DMS53 treated with DMSO at 0.1 percent for 48 hours (cell line): ENCODE measurements around the gene SNAPC2.
A peak's percentile ranks its signal among the peaks of the same experiment; 100 is the strongest.
"Not testable (repeated sequence)": the region's sequence is repeated elsewhere in the genome, so short reads cannot be mapped to it uniquely, and the experiment has no call there.

Source experiments
- DNase-seq: peaks from one replicate; lab custom pipeline; 2025; ENCODE audit not compliant: unreplicated experiment; lab: John Stamatoyannopoulos, UW

SNAPC2 gene

DNA sequence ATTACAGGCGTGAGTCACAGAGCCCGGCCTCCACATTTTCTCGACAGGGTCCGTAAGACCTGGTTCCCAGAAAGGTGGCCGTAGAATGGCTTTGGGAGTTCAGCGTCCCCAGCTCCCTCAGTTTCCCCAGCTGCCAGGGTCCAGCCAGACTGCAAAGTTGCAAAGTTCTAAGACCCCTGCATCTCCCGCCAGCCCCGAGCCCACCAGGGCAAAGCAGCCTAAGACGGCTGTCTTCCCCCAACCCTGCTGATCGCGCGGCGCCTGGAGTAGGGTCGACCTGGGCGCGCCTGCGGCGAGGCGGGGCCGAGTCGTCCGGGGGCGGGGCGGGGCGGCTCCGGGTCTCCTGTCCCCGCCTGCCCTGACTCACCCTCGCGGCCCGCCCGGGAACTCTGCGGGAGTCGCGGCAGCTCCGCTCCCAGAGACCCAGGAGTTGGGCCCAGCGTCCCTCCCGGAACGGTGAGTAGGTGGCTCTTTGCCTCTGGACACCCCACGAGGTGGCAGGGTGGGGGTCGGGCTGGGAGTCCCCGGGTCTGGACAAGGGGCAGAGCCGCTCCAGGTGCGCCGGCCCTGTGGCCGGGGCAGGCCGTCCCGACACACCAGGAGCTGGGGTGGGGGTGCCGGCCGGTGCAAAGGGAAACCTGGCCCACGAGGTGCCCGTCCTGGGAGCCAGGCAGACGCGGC, 31.9 kb upstream of the SNAPC2 start, which contains the start of gene LRRC8E:
Gene LRRC8E (plus strand): TSS at position 366 of the 681 bp plus-strand sequence. CDS start 7,094 bp downstream, outside the sequence.
- DNase-seq: peak; percentile 11

DNA sequence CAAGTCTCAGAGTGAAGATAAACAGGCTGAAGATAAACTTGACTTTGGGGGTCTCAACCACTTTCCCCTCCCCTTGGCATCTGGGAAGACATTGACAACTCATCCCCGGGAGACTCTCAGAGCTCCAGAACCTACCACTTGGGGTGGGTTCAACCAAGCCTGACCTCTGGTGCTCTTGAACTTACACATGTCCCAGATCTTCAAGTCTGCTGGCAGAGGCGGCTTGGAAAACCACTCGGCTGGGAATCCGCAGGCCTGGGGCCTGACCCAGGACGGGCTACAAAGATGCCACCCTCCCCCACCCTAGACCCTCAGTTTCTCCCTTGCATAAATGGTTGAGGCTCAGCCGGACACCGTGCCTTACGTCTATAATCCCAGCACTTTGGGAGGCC, 31.3 kb upstream of the SNAPC2 start:
- DNase-seq: no peak

DNA sequence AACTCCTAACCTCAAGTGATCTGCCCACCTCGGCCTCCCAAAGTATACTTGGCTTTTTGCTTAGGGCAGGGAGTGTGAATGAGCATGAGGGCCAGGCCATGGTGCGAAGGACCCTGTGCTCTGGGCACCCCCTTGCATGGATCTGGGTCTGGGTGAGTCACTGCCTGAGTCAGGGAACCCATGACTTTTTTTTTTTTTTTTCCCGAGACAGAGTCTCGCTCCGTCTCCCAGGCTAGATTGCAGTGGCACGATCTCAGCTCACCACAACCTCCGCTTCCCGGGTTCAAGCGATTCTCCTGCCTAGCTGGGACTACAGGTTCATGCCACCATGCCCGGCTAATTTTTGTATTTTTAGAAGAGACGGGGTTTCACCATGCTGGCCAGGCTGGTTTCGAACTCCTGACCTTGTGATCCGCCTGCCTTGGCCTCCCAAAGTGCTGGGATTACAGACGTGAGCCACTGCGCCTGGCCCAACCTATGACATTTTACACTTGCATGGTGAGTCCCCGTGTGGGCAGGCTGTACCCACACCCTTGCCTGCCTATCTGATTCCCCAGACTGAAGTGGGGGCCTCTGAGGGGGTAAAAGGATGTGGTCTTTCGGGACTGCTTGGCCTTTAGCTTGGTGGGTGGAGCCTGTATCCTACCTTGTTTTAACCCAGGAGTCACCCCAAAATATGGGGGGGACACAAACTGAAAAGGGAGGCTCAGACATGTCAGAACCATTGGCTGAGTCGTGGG, 26.6 kb upstream of the SNAPC2 start:
- not testable (repeated sequence) for DNase-seq

DNA sequence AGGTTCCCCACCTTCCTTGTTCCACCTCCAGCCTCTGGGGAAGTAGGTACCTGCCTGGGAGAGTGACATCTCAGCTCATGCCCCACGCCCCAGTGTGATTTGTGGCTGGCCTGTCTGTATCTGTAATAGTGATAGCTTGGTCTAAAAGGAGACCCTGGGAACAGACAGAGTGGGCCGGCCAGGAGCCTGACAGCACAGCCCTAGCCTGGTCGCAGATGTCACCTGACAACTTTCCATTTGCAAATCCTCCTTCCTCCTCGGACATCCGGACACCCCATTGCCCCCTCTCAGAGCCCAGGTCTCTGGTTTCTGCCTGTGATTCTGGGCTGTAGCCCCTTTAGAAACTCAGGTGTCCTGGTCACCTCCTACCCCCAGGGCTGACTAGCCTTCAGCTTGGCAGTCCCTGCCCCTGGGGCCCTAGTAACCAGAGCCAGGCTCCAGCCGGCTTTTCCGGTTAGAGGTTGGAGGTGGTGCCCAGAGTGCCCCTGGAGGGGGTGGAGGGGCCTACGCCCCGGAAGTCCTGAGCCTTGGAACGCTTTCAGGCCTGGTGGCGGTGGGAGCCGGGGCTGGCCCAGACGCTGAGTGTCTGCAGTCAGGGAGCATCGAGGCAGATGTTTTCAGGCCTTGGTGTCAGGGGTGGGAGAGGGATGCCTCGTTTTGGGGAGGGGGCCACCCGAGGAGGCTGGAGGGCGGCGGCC, 25.4 kb upstream of the SNAPC2 start:
- no peak for DNase-seq

DNA sequence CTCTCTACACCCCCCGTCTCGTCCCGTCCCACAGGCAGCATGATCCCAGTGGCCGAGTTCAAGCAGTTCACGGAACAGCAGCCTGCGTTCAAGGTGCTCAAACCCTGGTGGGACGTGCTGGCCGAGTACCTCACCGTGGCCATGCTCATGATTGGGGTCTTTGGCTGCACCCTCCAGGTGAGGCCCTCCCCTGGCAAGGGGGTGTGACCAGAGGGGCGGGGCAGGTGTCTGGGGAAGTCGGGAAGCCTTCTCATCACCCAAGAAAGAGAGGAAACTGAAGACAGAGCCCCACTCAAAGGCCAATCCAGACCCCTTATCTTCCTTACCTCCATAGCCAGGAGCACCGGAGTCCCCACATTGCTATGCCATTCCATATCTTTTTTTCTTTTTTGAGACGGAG, 24.6 kb upstream of the SNAPC2 start:
- DNase-seq: no peak

DNA sequence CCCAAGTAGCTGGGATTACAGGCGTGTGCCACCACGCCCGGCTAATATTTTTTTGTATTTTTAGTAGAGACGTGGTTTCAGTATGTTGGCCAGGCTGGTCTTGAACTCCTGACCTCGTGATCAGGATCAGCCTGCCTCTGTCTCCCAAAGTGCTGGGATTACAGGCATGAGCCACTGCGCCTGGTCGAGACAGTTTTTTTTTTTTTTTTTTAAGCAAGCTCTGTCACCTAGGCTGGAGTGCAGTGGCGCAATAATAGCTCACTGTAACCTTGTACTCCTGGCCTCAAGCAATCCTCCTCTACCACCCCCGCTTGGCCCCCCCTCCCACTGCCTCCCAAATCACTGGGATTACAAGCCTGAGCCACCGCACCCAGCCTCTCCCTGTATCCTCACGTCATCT, 22.8 kb upstream of the SNAPC2 start:
- no peak for DNase-seq

DNA sequence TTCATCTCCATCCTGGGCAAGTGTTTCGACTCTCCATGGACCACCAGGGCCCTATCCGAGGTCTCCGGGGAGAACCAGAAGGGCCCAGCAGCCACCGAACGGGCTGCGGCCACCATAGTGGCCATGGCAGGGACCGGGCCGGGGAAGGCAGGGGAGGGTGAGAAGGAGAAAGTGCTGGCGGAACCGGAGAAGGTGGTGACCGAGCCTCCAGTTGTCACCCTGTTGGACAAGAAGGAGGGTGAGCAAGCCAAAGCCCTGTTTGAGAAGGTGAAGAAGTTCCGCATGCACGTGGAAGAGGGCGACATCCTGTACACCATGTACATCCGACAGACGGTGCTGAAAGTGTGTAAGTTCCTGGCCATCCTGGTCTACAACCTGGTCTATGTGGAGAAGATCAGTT, 21.2 kb upstream of the SNAPC2 start:
- DNase-seq: no peak

DNA sequence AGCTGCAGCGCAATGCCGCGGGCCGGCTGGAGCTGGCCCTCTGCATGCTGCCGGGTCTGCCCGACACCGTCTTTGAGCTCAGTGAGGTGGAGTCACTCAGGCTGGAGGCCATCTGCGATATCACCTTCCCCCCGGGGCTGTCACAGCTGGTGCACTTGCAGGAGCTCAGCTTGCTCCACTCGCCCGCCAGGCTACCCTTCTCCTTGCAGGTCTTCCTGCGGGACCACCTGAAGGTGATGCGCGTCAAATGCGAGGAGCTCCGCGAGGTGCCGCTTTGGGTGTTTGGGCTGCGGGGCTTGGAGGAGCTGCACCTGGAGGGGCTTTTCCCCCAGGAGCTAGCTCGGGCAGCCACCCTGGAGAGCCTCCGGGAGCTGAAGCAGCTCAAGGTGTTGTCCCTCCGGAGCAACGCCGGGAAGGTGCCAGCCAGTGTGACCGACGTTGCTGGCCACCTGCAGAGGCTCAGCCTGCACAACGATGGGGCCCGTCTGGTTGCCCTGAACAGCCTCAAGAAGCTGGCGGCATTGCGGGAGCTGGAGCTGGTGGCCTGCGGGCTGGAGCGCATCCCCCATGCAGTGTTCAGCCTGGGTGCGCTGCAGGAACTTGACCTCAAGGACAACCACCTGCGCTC, 20.3 kb upstream of the SNAPC2 start:
- no peak for DNase-seq

DNA sequence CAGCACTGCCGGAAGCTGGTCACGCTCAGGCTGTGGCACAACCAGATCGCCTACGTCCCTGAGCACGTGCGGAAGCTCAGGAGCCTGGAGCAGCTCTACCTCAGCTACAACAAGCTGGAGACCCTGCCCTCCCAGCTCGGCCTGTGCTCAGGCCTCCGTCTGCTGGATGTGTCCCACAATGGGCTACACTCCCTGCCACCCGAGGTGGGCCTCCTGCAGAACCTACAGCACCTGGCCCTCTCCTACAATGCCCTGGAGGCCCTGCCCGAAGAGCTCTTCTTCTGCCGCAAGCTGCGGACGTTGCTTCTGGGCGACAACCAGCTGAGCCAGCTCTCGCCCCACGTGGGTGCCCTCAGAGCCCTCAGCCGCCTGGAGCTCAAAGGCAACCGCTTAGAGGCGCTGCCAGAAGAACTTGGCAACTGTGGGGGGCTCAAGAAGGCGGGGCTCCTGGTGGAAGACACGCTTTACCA, 19.7 kb upstream of the SNAPC2 start:
- DNase-seq: no peak

DNA sequence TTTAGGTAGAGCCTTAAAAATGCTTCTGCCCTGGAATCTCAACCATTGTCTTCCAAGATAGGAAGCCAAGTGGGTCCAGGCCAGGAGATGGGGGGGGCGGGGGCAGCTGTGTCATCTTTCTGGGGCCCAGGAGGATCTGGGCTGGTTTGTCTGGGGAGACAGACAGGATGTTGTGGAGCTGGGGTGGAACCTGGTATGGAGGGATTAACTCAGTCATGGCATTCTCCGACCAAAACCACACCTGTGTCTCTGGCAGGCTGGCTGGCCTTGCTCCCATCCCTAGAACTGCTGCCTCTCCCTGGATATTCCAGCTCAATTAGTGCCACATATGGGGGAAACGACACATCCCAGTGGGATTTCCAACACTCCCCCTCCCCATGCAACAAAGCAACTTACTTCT, 19.2 kb upstream of the SNAPC2 start:
- no peak for DNase-seq

DNA sequence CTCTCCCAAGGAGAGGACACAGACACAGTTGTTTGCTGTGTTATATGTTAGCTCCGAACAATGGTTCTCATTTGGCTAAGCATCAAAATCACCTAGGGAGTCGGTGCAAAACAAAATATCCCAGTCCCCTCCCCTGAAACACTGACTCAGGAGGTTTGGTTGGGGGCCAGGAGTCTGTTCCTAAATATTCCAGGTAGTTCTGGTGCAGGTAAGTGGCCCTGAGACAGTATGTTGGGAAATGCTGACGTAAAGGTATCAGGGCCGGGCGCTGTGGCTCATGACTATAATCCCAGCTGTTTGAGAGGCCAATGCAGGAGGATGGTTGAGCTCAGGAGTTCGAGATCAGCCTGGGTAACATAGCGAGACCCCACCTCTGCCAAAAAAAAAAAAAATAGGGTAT, 18.8 kb upstream of the SNAPC2 start:
- DNase-seq: no peak

DNA sequence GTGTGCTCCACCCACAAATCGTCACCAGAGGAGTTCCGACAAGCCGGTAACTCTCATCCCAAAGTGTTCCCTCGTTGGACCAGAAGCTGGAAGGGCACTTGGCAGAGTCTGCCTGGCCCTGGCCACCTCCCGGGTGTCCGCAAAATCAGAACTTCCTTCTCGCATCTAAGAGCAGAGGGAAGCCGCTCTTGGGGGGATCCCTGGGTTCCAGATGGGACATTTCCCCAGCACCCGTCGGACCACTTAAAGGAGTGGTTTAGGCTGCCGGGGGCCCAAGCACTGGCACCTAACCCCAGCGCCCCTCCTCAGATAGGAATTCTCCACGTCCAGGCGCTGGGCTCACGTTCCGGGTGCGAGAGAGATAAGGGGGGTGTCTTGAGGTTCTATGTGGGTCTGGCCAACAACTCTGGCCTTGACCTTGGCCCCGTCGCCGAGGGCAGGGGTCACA, 17.3 kb upstream of the SNAPC2 start:
- no peak for DNase-seq

DNA sequence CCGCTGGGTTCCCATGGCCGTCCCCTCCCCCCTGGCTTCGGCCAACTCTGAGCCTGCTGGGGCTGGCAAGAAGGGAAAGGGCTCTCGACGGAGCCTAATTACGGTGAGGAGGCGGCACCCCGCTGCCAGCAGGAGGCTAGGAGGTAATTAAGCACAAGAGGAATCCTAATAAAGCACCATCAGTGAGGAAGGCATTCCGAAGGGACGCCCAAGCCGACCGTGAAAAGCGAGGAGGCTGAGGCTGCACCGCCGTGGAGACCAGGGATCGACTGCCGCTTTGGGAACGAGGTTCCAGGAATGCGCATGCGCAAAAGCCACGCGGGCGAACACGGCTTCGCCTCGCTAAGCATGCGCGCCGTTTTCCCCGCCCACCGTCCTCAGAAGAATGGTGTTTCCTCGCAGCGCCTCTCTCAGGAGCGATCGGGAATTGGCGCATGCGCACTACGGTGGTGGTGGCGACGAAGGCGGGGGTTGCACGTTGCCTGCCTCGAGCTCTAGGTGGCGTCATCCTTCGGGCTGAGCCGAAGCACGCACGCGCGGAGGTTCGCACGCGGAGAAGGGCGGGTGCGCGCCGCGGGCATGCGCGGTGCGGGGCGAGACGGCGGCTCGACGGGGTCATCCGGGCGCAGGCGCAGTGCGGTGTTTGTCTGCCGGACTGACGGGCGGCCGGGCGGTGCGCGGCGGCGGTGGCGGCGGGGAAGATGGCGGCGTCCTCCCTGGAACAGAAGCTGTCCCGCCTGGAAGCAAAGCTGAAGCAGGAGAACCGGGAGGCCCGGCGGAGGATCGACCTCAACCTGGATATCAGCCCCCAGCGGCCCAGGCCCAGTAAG, 16.7 kb upstream of the SNAPC2 start, which contains the start of gene MAP2K7:
Gene MAP2K7 (plus strand): TSS at position 634 of the 830 bp plus-strand sequence. CDS start 68 bp downstream, at position 702.
- DNase-seq: peak; percentile 96

DNA sequence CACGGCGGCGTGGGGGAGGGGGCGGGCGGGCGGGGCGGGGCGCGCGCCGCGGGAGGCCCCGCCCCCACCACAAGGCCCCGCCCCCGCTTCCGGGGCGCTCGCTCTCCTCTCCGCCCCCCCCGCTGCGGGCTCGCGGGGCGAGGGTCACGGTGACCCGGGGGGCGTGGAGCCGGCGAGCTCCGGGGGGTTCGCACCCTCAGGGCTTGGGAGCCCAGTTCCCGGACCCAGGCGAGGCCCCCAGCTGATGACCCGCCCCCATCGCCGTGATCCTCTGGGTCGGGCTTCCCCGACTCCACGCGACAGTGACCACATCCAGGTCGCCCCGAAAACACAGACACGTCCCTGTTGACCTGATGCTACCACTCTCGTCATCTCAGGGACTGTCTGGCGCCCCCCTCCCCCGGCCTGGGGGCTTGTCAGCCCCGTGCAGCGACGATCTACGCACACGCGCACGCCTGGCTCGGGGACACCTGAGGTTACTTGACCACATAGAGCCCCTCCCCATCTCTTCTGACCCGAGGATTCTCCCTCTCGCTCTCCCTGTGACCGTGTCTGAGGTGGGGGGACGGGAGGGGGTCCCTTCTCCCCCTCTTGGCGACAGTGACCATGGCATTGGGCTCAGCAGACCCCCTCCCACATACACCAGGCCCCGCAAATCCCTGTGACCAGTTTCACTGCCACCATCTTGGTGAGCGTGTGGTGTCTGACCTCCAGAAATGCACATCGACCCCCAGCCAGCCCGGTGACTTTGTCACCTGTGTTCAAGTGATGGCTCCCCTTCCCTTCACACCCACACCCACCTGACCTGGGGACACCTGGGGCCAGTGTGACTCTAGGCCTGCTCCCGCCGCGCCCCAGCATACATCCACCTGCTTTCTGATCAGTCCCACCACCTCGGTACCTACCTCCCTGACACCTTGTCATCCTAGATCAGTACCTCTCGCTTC, 15.8 kb upstream of the SNAPC2 start:
- DNase-seq: no peak

DNA sequence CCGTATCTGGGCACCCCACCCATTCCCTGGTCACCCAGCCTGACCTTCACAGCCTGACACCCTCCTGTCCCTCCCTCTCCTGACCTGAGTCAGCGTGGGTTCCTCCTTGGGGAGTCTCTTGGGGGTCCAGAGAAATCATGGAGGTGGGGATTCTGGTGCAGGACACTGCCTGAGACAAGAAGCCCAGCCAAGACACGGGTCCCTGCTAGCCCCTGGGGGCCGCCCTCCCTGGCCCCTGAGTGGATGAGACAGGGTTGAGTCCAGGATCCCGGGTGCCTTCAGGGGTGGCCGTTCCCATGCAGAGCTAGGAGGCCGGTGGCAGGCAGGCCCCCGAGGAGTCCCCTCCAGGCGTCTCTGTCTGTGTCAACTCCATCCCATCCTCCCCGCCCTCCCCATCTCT, 14.9 kb upstream of the SNAPC2 start:
- no peak for DNase-seq

DNA sequence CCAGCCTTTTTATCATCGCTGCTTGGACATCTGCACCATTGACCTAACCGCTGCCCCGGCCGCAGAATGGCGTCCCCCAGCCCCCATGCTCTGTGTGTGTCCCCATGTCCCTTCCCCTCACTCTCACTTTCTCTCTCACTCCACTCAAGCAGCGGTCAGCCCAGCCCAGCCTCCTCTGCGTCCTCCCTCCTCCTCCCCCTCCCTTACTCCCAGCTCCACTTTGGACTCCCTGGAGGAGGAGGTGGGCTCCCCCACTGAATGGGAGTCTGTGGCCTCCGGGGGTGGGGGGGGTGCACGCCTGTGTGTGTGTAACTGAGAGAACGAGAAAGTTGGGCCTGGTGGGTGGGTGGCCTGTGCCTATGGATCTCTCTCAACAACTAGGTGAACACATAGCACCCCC, 14.3 kb upstream of the SNAPC2 start:
- no peak for DNase-seq

DNA sequence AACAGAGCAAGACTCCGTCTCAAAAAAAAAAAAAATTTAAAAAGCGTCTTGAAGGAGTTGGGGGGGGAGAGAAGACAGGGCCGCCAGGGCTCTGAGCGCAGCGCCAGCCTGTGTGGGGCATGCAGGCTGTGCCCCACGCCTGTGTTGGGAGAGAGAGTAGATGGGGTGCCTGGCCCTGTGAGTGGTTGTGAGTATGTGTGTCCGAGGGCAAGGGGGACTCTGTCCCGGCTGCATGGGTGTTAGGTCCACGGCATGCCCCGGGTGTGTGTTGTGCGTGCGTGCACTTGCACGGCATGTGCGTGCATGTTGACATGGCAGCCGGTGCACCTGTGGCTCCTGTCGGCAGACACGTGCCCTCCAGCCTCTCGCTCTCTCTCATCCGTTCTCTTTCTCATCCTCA, 13.0 kb upstream of the SNAPC2 start:
- DNase-seq: no peak

DNA sequence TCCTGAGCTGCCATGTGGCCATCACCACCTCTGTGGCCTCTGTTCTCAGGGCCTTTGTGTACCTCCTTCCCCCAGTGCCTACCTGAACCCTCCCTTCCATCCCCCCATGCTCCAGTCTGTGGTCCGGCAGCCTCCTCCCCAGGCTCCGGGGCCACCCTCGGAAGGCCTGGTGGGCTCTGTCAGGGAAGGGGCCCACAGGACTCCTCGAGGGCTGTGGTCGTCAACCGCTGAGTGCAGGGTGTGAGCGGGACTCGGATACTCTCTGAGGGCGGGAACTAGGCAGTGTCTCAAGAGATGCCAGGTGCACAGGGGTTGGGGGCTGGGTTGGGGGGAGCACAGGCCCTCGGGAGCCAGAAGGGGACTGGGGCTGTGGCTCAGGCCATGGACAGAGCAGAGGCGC, 12.6 kb upstream of the SNAPC2 start:
- DNase-seq: no peak

DNA sequence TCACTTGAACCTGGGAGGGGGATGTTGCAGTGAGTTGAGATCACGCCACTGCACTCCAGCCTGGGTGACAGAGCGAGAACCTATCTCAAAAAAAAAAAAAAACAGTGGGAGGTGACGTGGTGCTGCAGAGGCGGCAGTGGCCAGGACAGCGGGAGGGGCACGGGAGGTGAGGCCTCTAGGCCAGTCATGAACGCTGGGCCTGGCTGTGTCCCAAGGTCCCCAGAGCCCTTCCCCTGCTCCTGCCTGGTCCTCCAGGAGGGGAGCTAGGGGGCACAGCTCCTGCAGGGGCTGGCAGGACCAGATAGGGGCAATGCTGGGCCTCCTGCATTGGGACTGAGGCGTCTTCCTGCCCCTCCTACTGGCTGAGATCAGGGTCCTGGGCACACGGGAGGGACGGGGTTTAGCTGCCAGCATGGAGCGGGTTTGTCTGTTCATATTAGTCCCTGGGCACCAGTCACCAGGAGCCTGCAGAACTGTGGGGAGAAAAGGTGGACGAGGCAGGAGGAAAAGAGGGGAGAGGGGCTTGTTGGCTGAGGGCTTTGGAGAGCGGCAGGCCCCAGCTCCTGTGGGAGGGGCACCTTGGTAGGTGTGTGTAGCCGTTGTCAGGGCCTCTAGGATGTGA, 11.9 kb upstream of the SNAPC2 start:
- DNase-seq: no peak
